Spleen (tissue), 11 donors: ENCODE data around the gene IMMP2L. TPM values are rescaled to one million over a fixed set of nuclear protein-coding genes. Genes with fewer than 3 reads are reported as not detected.

ENCODE experiments used
- DNase-seq: peaks from one replicate; pipeline ENCODE4 v3.0.0-alpha.2; 2020
- H3K27ac ChIP-seq, 8 donors: fragments of 200-600 bp; sonication (generic) in 7 of 8; 1 replicate in 4 of 8; 2 replicates in 4 of 8; pipeline versions ENCODE4 v1.5.0 to v1.8.0; 2016 to 2021; ENCODE audit warnings: inconsistent platforms in 4 of 8, mild to moderate bottlenecking in 4 of 8, moderate library complexity in 1 of 8
- H3K27me3 ChIP-seq, 7 donors: fragments of 200-600 bp; sonication (generic) in 6 of 7; replicated peaks in 1 of 7; 1 replicate in 4 of 7; 2 replicates in 3 of 7; pipeline versions ENCODE4 v1.5.0 to v1.8.0; 2016 to 2021; ENCODE audit warnings: inconsistent platforms in 3 of 7, mild to moderate bottlenecking in 1 of 7
- H3K36me3 ChIP-seq, 6 donors: fragments of 200-600 bp; sonication (generic) in 5 of 6; 1 replicate in 4 of 6; 2 replicates in 2 of 6; pipeline versions ENCODE4 v1.5.0 to v1.8.0; 2016 to 2021; ENCODE audit warnings: inconsistent platforms in 2 of 6
- H3K4me1 ChIP-seq, 6 donors: fragments of 200-600 bp; sonication (generic) in 5 of 6; 1 replicate in 3 of 6; 2 replicates in 3 of 6; pipeline versions ENCODE4 v1.5.0 to v1.8.0; 2016 to 2021; ENCODE audit warnings: inconsistent platforms in 3 of 6
- H3K4me3 ChIP-seq, 8 donors: fragments of 200-600 bp; sonication (generic) in 7 of 8; 1 replicate in 4 of 8; 2 replicates in 4 of 8; pipeline versions ENCODE4 v1.5.0 to v1.8.0; 2016 to 2021; ENCODE audit warnings: inconsistent platforms in 4 of 8, mild to moderate bottlenecking in 4 of 8, moderate library complexity in 2 of 8
- H3K9me3 ChIP-seq, 8 donors: fragments of 200-600 bp; sonication (generic) in 7 of 8; 1 replicate in 4 of 8; 2 replicates in 4 of 8; pipeline versions ENCODE4 v1.5.0 to v1.8.0; 2016 to 2021; ENCODE audit warnings: inconsistent platforms in 4 of 8
- CTCF ChIP-seq, 11 experiments: fragments of 200-600 bp in 7 of 11; fragments of 450-650 bp in 4 of 11; sonication (generic) in 4 of 11; IDR thresholded peaks in 8 of 11; conservative IDR thresholded peaks in 3 of 11; 1 replicate in 7 of 11; 2 replicates in 4 of 11; pipeline versions ENCODE4 v1.4.0 to v1.8.0; 2016 to 2021; ENCODE audit warnings: antibody characterized with exemption in 11 of 11, inconsistent platforms in 4 of 11, mild to moderate bottlenecking in 1 of 11
- POLR2A ChIP-seq, 3 donors: fragments of 450-650 bp; IDR thresholded peaks; one replicate each; pipeline ENCODE4 v1.5.1; 2017; ENCODE audit warnings: antibody characterized with exemption in 3 of 3, mild to moderate bottlenecking in 1 of 3
- POLR2AphosphoS5 ChIP-seq, 3 donors: sonication (generic); formaldehyde crosslinking; IDR thresholded peaks; one replicate each; pipeline ENCODE4 v1.5.1; 2017; ENCODE audit warnings: antibody characterized with exemption in 3 of 3
- WGBS, 5 donors: extraction: QIAGEN DNeasy Blood & Tissue Kit in 3 of 5; methylation state at CpG; one replicate each; pipeline versions ENCODE4 v1.1.5 to v1.1.7; 2013 to 2018; 5-methylcytosine and 5-hydroxymethylcytosine counted together
- intact Hi-C: fragments of 100-400 bp; cut with DNase I; formaldehyde crosslinking; loops from one replicate; pipeline ENCODE4 v1.15.0; 2023; ENCODE audit warnings: low total_unique reads
- polyA plus RNA-seq, 3 donors: library from polyadenylated mRNA; stranded (reverse); fragments of 200-250 nt; gene quantifications; one replicate each; pipeline ENCODE4 v1.2.1, GENCODE V29; 2013
- total RNA-seq, 7 donors: library from RNA; depleted of rRNA in 3 of 7; stranded (reverse); fragments of >200 nt in 3 of 7; fragmentation: NEBNext Ultra II Directional in 4 of 7; extraction: Animal tissue kit (Norgen Biotek cat#: 25700) in 4 of 7; gene quantifications; one replicate each; pipeline versions ENCODE4 v1.1.0 to v1.2.1, GENCODE V29; 2016 to 2021
- donor health status: healthy with polysubstance abuse.
- donor health status: DM: no; HTN: no; CAD: no; lungs with moderate emphysema.
- donor health status: DM: no; HTN: no; CAD: no.
- donor health status: Bipolar disorder and iron deficiency.
- donor health status: healthy.
- donor health status: DM: no; HTN: no; CAD: no.
- donor health status: DM: yes; HTN: yes; CAD: no.

Gene IMMP2L
- total and polyA plus RNA-seq, 10 donors, result 6.5 to 32.7 (median 9.8) TPM

GRCh38 chr7:111042842-111043241 is 519.5 kb downstream of the IMMP2L start:
- 92 to 97% (median 94%) methylated on average over 2 of the region's 2 CpGs for WGBS, 5 donors
- TF ChIP-seq POLR2A (IDR thresholded peaks at IDR 0.05), result no peak
- no peak for TF ChIP-seq POLR2AphosphoS5 (IDR thresholded peaks at IDR 0.05)
- no peak for TF ChIP-seq CTCF (IDR thresholded peaks at IDR 0.05 in 8 of 11, conservative IDR thresholded peaks at IDR 0.05 in 3 of 11)
- Histone ChIP-seq H3K4me3 (no peak overlapping the region), H3K9me3 (no peaks in the 10 kb centered on the region), H3K27ac (no peak overlapping the region), H3K36me3 (no peaks in the 10 kb centered on the region), H3K4me1 (no peaks in the 10 kb centered on the region), H3K27me3 (no peaks in the 10 kb centered on the region)
- intact Hi-C loops, result no loop called here
- DNase-seq, result no peak

GRCh38 chr7:111041577-111041976 is 520.7 kb downstream of the IMMP2L start:
- no peak for TF ChIP-seq POLR2AphosphoS5 (IDR thresholded peaks at IDR 0.05)
- TF ChIP-seq POLR2A (IDR thresholded peaks at IDR 0.05), result no peak
- no peak for TF ChIP-seq CTCF (IDR thresholded peaks at IDR 0.05 in 8 of 11, conservative IDR thresholded peaks at IDR 0.05 in 3 of 11)
- Histone ChIP-seq H3K36me3 (no peaks in the 10 kb centered on the region), H3K27me3 (no peaks in the 10 kb centered on the region), H3K4me1 (no peaks in the 10 kb centered on the region), H3K4me3 (no peak overlapping the region), H3K9me3 (no peaks in the 10 kb centered on the region), H3K27ac (no peak overlapping the region)
- 87 to 94% (median 92%) methylated on average over 2 of the region's 2 CpGs for WGBS, 5 donors
- intact Hi-C loops, result no loop called here
- no peak for DNase-seq

- 84 to 97% (median 86%) methylated on average over 3 of the region's 3 CpGs for WGBS, 5 donors
- intact Hi-C loops, result no loop called here
- no peaks in the 10 kb centered on the region for H3K36me3 ChIP-seq
- H3K9me3 ChIP-seq, result no peaks in the 10 kb centered on the region
- H3K4me1 ChIP-seq, result no peaks in the 10 kb centered on the region
- no peak overlapping the region for H3K27ac ChIP-seq
- DNase-seq, result no peak
- TF ChIP-seq POLR2AphosphoS5 (IDR thresholded peaks at IDR 0.05), result no peak
- TF ChIP-seq CTCF (IDR thresholded peaks at IDR 0.05 in 8 of 11, conservative IDR thresholded peaks at IDR 0.05 in 3 of 11), result no peak
- TF ChIP-seq POLR2A (IDR thresholded peaks at IDR 0.05), result no peak
- no peaks in the 10 kb centered on the region for H3K27me3 ChIP-seq
- H3K4me3 ChIP-seq, result no peak overlapping the region
Measured at GRCh38 chr7:111038185-111038584, 524.1 kb downstream of the IMMP2L start.

- peaks cover 0 to 19% (median 5%) of the 10 kb centered on the region in 6 donors for H3K4me1 ChIP-seq
- intact Hi-C loops, result no loop called here
- H3K4me3 ChIP-seq, result no peak overlapping the region
- H3K9me3 ChIP-seq, result no peaks in the 10 kb centered on the region
- whole genome bisulfite sequencing, 5 donors, result 92 to 99% (median 96%) methylated on average over 7 of the region's 7 CpGs
- H3K27ac ChIP-seq, result no peak overlapping the region
- H3K36me3 ChIP-seq, result no peaks in the 10 kb centered on the region
- no peak for TF ChIP-seq POLR2A (IDR thresholded peaks at IDR 0.05)
- no peak for TF ChIP-seq POLR2AphosphoS5 (IDR thresholded peaks at IDR 0.05)
- no peak for DNase-seq
- no peaks in the 10 kb centered on the region for H3K27me3 ChIP-seq
Measured at GRCh38 chr7:111031916-111032315, 530.4 kb downstream of the IMMP2L start.

GRCh38 chr7:111030336-111030735 is 532.0 kb downstream of the IMMP2L start:
- Histone ChIP-seq H3K27me3 (no peaks in the 10 kb centered on the region), H3K27ac (no peak overlapping the region), H3K36me3 (no peaks in the 10 kb centered on the region), H3K4me3 (no peak overlapping the region), H3K4me1 (peaks cover 0 to 22% (median 5%) of the 10 kb centered on the region in 6 donors), H3K9me3 (no peaks in the 10 kb centered on the region)
- no peak for TF ChIP-seq POLR2A (IDR thresholded peaks at IDR 0.05)
- no peak for TF ChIP-seq CTCF (IDR thresholded peaks at IDR 0.05 in 8 of 11, conservative IDR thresholded peaks at IDR 0.05 in 3 of 11)
- no peak for TF ChIP-seq POLR2AphosphoS5 (IDR thresholded peaks at IDR 0.05)
- intact Hi-C loops, result no loop called here
- DNase-seq, result no peak
